Measurements from ENCODE around the gene NRG3.

DNA sequence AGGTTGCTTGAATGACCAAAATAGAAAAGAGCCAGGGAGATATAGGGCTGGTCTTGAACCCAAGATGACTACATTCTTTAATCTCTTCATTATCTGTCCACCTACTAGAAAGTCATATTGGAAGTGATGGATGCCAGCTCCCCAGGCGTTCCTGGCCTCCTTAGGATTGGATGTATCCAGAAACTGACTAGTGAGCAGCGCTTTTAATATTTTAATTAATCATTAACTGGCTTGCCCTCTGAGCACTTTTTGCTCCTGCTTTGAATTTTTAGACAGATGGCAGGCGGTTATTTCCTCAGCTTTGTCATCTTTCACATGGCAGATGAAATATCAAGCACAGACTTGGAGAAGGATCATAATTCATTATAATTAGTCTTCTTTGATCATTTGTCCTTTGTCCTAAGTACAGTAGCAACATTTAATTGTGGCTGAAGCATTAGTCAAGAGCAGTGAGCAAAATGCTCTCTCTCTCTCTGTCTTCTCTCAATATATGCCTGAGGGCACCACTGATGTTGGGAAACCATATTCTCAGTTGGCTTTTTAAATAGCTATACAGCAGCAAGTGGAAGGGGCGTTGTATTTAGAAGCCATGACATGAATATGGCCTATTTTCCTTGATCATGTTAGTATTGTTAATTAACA is 588.0 kb downstream of the NRG3 start:
- TF ChIP-seq SP1 (IDR thresholded peaks at IDR 0.05; ENCODE audit: low read depth) (no peak), POLR2A (IDR thresholded peaks at IDR 0.05; ENCODE audit: borderline replicate concordance, extremely low read depth, insufficient read depth, insufficient read length) (no peak), CEBPB (IDR thresholded peaks at IDR 0.05; ENCODE audit: low read depth) (no peak), EZH2phosphoT487 (IDR thresholded peaks at IDR 0.05; ENCODE audit: borderline replicate concordance) (no peak), POLR2AphosphoS5 (IDR thresholded peaks at IDR 0.05; ENCODE audit: low read depth, low read length) (no peak), FOSL1 (IDR thresholded peaks at IDR 0.05; ENCODE audit: low read depth) (no peak), EZH2 (IDR thresholded peaks at IDR 0.05) (no peak), TCF7L2 (IDR thresholded peaks at IDR 0.05; ENCODE audit: borderline replicate concordance, extremely low read depth, insufficient read depth, insufficient read length) (no peak)
- TF ChIP-seq, protein P1, sequence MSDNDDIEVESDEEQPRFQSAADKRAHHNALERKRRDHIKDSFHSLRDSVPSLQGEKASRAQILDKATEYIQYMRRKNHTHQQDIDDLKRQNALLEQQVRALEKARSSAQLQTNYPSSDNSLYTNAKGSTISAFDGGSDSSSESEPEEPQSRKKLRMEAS (IDR thresholded peaks at IDR 0.05), result no peak
- TF ChIP-seq, protein P2, sequence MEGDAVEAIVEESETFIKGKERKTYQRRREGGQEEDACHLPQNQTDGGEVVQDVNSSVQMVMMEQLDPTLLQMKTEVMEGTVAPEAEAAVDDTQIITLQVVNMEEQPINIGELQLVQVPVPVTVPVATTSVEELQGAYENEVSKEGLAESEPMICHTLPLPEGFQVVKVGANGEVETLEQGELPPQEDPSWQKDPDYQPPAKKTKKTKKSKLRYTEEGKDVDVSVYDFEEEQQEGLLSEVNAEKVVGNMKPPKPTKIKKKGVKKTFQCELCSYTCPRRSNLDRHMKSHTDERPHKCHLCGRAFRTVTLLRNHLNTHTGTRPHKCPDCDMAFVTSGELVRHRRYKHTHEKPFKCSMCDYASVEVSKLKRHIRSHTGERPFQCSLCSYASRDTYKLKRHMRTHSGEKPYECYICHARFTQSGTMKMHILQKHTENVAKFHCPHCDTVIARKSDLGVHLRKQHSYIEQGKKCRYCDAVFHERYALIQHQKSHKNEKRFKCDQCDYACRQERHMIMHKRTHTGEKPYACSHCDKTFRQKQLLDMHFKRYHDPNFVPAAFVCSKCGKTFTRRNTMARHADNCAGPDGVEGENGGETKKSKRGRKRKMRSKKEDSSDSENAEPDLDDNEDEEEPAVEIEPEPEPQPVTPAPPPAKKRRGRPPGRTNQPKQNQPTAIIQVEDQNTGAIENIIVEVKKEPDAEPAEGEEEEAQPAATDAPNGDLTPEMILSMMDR (IDR thresholded peaks at IDR 0.05 in 2 of 3, conservative IDR thresholded peaks at IDR 0.05 in 1 of 3; ENCODE audit: borderline replicate concordance in 1 of 3, insufficient read depth in 1 of 3, low read depth in 2 of 3, low read length in 2 of 3), result no peak
